Stimulated activated CD8-positive, alpha-beta memory T cell treated with anti-CD3 and anti-CD28 coated beads, Interleukin-7, amount 100 ng/mL, for 24 hours (primary cell): Measurements from ENCODE around the gene EXPH5.
"Not testable (repeated sequence)": the region's sequence is repeated elsewhere in the genome, so short reads cannot be mapped to it uniquely, and the experiment has no call there.

Source experiments
- DNase-seq: peaks from one replicate; pipeline ENCODE4 v3.0.0-alpha.2; 2020; ENCODE audit warnings: low read depth

The EXPH5 gene

DNA sequence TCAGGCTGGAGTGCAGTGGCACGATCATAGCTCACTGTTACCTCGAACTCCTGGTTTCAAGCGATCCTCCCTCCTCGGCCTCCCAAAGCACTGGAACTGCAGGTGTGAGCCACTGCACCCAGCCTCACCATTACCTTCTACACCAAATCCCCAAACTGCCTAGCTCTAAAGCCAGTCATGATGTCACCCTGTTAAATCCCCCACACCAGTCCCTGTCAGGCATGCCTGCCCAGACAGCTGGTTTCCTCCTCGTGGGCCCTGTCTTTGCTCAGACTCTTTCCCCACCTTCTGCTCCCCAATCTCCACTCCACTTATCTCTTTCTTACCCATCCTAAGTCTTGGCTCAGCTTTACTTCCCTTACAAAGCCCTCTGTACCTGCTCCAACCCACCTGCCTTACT, 12.5 kb upstream of the EXPH5 start:
- DNase-seq, result no peak

GRCh38 chr11:108602818-108603217, 9.2 kb upstream of the EXPH5 start:
- DNase-seq, result not testable (repeated sequence)

DNA sequence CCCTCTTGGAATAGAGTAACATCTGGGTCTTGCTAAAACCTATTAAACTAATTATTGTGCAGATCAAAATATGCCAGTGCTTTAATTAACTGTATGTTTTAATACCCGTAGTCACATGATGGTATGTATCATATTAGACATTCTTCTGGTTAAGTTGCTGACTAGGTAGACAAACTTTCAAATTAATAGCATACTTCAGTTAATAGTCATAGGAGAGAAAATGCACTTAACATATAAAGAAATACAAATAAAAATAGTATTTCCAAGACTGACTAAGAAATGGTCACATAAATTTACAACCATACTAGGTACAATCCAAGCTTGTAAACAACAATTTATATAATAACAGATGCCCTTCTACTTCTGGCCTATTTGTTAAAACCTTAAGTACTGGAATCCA, 7.6 kb upstream of the EXPH5 start:
- DNase-seq, result no peak

GRCh38 chr11:108599978-108600377, 6.4 kb upstream of the EXPH5 start:
- DNase-seq, result no peak

DNA sequence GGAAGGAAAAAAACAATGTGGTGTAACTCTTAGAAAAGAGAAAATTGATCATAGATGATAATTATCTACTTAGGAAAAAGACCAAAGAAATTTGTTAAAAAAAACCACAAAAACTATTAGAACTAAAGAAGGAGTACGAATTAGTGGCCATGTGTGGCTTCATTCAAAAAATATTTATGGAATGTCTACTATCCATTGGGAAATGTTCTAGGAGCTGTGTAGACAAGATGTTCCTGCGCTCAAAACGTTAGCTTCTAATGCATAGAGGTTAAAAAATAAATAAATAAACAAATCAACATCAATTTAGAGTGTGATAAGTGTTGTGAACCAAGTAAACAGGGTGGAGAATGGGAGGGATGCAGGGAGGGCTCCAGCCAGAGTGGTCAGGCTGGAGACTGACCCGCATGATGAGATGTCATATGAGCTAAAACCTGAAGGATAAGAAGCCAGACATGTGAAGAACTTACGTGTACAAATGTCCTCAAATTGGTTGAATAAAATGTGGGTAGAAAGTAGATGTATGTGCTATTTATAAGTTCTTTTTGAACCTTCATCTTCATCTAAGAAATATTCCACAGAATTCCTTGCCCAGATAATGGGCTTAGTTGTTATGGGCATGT, 4.3 kb upstream of the EXPH5 start:
- no peak for DNase-seq

- no peak for DNase-seq
These were observed 3.1 kb upstream of the EXPH5 start for GRCh38 chr11:108596701-108597100.

DNA sequence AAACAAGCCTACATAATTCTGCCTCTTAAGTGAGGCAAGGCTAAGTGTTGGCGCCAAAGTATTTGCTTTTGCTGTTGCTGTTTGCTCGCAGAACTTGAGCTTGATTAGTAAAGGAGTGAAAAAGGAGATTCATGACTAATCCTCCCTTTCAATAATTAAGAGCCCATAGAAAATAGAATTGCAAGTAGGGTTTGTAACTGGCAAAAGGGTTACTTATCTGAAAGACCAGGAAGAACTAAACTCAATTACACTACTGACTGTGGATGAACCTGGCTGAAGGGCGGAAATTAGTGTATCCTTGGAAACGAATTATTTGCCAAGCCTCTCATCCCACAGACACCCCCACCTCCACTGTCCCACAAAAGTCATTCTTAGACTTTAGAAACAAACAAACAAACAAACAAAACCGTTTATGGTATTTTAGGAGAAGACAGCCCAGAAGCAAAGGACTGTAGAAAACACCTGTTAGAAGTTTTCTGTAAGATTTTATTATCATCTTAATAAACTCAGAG, 411 bp upstream of the EXPH5 start:
- DNase-seq, result no peak

DNA sequence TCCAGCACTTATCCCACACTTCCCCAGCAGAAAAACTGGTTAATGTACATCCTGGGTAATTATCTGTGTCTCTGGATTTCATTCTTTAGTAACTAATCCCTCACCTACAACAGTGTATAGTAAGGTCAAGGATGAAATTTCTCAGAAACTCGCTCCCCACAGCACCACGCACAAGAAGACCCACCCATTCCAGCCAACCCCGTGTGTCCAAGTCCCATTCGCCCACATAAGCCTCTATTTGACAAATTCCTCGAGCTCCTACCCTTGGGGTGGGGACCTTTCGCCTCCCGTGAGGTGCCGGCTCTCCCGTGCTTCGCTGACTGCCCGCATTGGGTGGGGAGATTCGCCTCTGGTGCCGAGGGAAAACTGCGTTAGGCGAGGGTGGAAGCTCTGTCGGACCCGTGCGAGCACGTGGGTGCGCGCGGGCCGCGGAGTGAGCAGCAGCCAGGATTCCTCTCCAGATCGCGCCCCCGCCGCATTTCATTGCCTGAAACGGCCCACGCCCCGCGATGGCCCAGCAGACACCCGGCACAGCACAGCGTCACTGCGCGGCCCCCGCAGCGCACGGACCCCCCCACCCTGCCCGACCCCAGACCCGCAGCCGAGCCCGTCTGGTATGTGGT, 866 bp downstream of the EXPH5 start:
- no peak for DNase-seq

DNA sequence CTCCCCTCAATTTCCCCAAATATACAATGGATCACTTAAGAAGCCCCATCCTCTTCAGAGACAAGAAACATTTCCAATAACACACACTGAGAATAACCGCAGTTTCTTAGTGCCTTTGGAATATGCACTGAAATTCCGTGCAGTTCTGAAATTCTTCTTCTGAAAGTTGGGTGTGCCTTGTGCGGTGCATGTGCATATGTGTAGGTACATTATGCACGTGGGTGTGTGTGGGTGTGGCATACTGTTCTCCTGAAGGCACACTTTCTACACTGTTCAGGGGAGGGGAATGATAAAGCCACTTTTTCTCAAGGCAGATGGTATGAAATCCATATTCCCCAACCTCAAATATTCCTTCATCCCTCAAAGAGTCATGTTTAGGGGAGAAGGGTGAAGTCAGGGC, 1.7 kb downstream of the EXPH5 start:
- DNase-seq, result no peak

DNA sequence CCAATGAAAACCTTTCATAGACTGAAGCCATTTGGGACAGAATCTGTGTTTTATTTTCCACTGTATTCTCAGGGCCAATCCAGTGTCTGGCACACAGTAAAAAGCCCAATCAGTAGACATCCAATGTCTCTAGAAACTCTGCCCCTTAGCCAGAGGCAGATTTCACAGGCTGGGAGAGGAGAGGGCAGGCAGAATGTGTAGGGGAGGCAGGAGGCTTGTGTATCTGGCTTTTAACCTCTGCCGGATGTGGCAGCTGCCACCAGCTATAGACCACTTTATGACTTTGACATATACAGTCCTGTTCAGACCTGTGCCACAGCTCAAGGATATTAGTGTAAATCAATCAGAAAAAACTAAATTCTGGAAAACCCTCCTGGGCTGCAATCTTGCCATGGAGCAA, 4.4 kb downstream of the EXPH5 start:
- DNase-seq, result no peak

GRCh38 chr11:108588287-108588686, 5.3 kb downstream of the EXPH5 start:
- DNase-seq, result no peak

DNA sequence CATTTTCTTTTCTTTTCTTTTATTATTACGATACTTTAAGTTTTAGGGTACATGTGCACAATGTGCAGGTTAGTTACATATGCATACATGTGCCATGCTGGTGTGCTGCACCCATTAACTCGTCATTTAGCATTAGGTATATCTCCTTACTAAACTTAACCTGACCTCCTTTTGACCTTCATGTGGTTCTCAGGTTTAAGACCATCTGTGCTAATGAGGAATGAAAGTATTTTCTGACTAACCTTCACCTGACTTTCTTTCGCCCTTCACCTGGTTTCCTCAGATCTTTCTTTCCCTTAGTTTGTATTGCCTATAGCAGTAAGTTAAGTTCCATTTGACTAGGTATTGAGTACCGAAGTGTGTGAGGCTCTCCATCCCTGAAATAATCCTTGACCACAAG, 6.5 kb downstream of the EXPH5 start:
- DNase-seq, result no peak

DNA sequence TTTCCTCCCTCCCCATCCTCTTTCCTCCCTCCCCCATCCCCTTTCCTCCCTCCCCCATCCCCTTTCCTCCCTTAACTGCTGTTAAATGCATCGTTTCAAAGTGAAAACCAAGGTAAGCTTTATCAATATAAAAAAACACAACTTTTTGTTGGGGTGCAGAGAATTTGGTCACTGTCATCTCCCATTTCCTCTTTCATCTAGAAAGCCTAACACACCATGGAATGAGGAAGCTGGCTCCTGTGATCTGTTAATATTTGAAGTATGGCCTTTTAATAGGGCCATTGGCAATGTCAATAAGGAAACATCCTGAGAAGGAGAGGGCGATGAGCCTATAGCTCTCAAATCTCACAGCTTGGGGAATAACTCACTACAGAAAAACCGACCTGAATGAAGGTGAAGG, 7.0 kb downstream of the EXPH5 start:
- no peak for DNase-seq

DNA sequence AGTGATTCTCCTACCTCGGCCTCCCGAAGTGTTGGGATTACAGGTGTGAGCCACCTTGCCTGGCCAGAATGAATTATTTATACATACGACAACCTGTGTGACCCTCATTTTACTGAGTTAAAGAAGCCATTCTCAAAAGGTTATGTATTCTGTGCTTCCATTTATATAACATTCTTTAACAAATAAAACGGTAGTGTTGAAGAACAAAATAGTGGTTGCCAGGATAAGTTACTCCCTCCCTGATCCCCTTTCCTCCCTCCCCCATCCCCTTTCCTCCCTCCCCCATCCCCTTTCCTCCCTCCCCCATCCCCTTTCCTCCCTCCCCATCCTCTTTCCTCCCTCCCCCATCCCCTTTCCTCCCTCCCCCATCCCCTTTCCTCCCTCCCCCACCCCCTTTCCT, 7.4 kb downstream of the EXPH5 start:
- DNase-seq, result not testable (repeated sequence)

- DNase-seq, result no peak
These were observed 8.6 kb downstream of the EXPH5 start for GRCh38 chr11:108584973-108585372.

DNA sequence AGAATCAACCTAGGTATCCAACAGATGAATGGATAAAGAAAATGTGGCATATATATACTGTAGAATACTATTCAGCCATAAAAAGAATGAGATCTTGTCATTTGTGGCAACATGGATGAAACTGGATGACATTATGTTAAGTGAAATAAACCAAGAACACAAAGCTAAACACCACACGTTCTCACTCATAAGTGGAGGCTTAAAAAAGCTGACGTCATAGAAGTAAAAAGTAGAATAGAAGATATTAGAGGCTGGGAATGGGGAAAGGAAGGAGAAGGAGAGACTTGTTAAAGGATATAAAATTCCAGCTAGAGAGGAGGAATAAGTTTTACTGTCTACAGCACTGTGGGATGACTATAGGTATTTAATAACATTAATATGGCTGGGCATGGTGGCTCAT, 12.9 kb downstream of the EXPH5 start:
- DNase-seq, result no peak

DNA sequence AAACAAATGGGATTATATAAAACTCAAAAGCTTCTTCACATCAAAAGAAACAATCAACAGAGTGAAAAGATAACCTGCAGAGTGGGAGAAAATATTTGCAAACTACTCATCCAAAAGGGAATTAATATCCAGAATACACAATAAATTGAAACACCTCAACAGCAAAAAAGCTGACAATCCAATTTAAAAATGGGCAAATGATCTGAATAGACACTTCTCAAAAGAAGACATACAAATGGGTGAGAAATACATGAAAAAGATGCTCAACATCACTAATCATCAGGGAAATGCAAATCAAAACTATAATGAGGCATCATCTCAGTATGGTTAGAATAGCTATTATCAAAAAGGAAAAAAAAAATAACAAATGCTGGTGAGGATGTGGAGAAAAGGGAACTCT, 13.5 kb downstream of the EXPH5 start:
- DNase-seq, result no peak

DNA sequence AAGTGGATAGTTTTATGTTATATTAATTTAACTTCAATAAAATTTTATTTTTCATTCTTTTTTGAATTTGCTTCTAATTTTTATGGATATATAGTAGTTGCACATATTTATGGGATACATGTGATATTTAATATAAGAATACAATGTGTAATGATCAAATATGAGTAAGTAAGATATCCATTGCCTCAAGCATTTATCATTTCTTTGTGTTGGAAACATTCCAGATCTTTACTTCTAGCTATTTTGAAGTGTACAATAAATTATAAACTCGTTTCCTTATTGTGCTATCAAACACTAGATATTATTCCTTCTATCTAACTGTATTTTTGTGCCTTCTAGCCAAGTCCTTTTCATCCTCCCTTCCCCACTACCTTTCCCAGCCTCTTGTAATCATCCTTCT, 17.0 kb downstream of the EXPH5 start:
- no peak for DNase-seq

- DNase-seq, result no peak
These were observed 18.9 kb downstream of the EXPH5 start for GRCh38 chr11:108574675-108575074.

DNA sequence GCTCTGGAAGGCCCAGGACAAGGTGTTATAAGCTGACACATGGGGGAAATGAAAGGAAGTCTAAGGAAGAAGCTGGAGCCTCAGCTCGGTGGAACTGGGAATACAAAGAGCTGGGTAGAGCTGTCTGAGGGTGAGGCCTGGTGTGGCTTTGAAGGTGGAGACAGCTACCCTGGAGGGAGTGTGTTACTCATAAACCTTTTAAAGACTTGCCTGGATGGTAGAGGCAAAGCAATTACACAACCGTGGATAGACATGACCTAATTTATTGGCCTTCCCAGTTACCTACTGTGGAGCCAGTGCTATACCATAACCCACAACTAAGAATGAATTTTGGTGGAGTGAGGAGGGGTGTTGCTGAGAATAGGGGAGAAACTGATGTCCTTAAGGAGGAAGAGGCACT, 22.6 kb downstream of the EXPH5 start:
- DNase-seq, result no peak

DNA sequence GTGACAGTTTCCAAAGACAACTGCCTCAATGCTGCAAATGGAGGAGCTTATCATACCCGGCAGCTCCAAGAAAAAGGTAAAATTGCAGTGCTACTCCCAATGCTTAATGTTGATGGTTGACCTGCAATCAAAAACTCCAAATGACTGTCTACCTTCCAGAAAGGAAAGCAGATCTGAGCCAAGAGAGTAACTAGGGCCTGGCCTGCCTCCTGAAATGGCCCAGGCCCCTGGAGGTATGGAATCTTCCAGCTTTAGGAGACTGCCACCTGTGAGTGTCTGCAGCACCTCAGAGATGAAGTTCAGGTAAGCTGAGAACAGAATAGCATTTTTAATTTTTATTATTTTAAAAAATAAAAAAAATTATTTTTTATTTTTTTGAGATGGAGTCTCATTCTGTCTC, 23.7 kb downstream of the EXPH5 start:
- no peak for DNase-seq

- DNase-seq, result no peak
These were observed 25.2 kb downstream of the EXPH5 start for GRCh38 chr11:108568195-108568858.

DNA sequence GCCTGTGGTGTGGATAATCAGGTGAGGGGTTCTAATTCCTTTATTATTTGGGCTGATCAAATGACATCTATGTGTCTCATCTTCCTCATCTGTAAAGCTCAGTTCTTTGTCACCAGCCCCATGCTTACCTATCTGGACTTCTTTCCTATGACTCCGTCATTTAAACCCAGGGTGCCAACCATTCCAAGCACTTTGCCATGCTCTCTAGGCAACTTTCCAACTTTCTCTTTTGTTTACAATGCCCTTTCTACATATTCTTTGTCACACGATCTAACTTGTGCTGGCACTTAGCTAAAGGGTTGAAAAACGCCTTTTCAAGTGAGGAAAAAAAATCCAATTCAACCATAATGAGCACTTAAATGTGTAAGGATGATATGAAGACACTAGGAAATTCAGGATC, 27.9 kb downstream of the EXPH5 start:
- no peak for DNase-seq
